ENCODE data around the gene SEPHS2. TPM values are rescaled to one million over a fixed set of nuclear protein-coding genes. Genes with fewer than 3 reads are reported as not detected.
A peak's percentile ranks its signal among the peaks of the same experiment; 100 is the strongest.
"Not testable (repeated sequence)": the region's sequence is repeated elsewhere in the genome, so short reads cannot be mapped to it uniquely, and the experiment has no call there.

The SEPHS2 gene
- total and polyA plus RNA-seq, 2 experiments from 2014 or later = 29.7 to 43.0 TPM

GRCh38 chr16:30456302-30456701 is 10.6 kb upstream of the SEPHS2 start (continued):
- TF ChIP-seq, protein P1, sequence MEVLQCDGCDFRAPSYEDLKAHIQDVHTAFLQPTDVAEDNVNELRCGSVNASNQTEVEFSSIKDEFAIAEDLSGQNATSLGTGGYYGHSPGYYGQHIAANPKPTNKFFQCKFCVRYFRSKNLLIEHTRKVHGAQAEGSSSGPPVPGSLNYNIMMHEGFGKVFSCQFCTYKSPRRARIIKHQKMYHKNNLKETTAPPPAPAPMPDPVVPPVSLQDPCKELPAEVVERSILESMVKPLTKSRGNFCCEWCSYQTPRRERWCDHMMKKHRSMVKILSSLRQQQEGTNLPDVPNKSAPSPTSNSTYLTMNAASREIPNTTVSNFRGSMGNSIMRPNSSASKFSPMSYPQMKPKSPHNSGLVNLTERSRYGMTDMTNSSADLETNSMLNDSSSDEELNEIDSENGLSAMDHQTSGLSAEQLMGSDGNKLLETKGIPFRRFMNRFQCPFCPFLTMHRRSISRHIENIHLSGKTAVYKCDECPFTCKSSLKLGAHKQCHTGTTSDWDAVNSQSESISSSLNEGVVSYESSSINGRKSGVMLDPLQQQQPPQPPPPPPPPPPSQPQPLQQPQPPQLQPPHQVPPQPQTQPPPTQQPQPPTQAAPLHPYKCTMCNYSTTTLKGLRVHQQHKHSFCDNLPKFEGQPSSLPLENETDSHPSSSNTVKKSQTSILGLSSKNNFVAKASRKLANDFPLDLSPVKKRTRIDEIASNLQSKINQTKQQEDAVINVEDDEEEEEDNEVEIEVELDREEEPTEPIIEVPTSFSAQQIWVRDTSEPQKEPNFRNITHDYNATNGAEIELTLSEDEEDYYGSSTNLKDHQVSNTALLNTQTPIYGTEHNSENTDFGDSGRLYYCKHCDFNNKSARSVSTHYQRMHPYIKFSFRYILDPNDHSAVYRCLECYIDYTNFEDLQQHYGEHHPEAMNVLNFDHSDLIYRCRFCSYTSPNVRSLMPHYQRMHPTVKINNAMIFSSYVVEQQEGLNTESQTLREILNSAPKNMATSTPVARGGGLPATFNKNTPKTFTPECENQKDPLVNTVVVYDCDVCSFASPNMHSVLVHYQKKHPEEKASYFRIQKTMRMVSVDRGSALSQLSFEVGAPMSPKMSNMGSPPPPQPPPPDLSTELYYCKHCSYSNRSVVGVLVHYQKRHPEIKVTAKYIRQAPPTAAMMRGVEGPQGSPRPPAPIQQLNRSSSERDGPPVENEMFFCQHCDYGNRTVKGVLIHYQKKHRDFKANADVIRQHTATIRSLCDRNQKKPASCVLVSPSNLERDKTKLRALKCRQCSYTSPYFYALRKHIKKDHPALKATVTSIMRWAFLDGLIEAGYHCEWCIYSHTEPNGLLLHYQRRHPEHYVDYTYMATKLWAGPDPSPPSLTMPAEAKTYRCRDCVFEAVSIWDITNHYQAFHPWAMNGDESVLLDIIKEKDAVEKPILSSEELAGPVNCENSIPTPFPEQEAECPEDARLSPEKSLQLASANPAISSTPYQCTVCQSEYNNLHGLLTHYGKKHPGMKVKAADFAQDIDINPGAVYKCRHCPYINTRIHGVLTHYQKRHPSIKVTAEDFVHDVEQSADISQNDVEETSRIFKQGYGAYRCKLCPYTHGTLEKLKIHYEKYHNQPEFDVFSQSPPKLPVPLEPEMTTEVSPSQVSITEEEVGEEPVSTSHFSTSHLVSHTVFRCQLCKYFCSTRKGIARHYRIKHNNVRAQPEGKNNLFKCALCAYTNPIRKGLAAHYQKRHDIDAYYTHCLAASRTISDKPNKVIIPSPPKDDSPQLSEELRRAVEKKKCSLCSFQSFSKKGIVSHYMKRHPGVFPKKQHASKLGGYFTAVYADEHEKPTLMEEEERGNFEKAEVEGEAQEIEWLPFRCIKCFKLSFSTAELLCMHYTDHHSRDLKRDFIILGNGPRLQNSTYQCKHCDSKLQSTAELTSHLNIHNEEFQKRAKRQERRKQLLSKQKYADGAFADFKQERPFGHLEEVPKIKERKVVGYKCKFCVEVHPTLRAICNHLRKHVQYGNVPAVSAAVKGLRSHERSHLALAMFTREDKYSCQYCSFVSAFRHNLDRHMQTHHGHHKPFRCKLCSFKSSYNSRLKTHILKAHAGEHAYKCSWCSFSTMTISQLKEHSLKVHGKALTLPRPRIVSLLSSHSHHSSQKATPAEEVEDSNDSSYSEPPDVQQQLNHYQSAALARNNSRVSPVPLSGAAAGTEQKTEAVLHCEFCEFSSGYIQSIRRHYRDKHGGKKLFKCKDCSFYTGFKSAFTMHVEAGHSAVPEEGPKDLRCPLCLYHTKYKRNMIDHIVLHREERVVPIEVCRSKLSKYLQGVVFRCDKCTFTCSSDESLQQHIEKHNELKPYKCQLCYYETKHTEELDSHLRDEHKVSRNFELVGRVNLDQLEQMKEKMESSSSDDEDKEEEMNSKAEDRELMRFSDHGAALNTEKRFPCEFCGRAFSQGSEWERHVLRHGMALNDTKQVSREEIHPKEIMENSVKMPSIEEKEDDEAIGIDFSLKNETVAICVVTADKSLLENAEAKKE (CRISPR knock-in tag; IDR thresholded peaks at IDR 0.05) = no peak
- TF ChIP-seq NANOG (IDR thresholded peaks at IDR 0.05; ENCODE audit: borderline replicate concordance) (no peak), ZNF331 (CRISPR knock-in tag; IDR thresholded peaks at IDR 0.05; ENCODE audit: low read depth) (no peak)
- TF ChIP-seq, protein P2, sequence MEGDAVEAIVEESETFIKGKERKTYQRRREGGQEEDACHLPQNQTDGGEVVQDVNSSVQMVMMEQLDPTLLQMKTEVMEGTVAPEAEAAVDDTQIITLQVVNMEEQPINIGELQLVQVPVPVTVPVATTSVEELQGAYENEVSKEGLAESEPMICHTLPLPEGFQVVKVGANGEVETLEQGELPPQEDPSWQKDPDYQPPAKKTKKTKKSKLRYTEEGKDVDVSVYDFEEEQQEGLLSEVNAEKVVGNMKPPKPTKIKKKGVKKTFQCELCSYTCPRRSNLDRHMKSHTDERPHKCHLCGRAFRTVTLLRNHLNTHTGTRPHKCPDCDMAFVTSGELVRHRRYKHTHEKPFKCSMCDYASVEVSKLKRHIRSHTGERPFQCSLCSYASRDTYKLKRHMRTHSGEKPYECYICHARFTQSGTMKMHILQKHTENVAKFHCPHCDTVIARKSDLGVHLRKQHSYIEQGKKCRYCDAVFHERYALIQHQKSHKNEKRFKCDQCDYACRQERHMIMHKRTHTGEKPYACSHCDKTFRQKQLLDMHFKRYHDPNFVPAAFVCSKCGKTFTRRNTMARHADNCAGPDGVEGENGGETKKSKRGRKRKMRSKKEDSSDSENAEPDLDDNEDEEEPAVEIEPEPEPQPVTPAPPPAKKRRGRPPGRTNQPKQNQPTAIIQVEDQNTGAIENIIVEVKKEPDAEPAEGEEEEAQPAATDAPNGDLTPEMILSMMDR (conservative IDR thresholded peaks at IDR 0.05; ENCODE audit: low read depth in 2 of 2) = no peak

DNA sequence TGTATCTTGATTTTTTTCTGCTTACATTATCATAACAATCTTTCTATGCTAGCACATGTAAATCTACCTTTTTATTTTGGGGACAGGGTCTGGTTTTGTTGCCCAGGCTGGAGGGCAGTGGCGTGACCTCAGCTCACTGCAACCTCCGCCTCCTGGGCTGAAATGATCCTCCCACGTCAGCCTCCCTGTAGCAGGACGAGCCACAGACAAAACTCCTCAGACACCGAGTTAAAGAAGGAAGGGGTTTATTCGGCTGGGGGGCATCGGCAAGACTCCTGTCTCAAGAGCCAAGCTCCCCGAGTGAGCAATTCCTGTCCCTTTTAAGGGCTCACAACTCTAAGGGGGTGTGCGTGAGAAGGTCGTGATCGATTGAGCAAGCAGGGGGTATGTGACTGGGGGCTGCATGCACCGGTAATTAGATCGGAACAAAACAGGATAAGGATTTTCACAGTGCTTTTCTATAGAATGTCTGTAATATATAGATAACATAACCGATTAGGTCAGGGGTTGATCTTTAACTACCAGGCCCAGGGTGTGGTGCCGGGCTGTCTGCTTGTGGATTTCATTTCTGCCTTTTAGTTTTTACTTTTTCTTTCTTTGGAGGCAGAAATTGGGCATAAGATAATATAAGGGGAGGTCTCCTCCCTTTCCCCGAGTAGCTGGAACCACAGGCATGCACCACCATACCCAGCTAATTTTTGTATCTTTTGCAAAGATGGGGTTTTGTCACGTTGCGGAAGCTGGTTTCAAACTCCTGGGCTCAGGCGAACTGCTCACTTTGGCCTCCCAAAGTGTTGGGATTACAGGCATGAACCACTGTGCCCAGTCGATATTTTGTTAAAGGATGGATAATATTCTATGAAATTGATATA is 7.3 kb upstream of the SEPHS2 start:
- not testable (repeated sequence) for H3K4me1 Mint-ChIP-seq, H3K9me3 Mint-ChIP-seq, ATAC-seq

More for the DNA sequence above, 7.3 kb upstream of the SEPHS2 start:
- not testable (repeated sequence) for H3K27ac ChIP-seq (ENCODE audit: low read depth); H3K4me3 ChIP-seq; H3F3A ChIP-seq (replicated peaks; ENCODE audit: low read depth); H3K4me2 ChIP-seq; H3K36me3 ChIP-seq (ENCODE audit: insufficient read depth); H3K4me3 Mint-ChIP-seq; H3K4me1 ChIP-seq (ENCODE audit: insufficient read depth); H4K20me1 ChIP-seq (replicated peaks; ENCODE audit: insufficient read depth); DNase-seq (ENCODE audit: low spot score); H3K79me2 ChIP-seq (replicated peaks; ENCODE audit: insufficient read depth); H3K36me3 Mint-ChIP-seq (ENCODE audit: low read depth); H3K27ac Mint-ChIP-seq; H3K9me2 ChIP-seq (ENCODE audit: insufficient read depth); H3K27me3 ChIP-seq (ENCODE audit: insufficient read depth)
- H2AFZ ChIP-seq = 0 out of 2 replicates have a peak overlapping the region, but pooled peaks have one; percentile 29
- peaks cover 12% of the 10 kb centered on the region for H3K27me3 Mint-ChIP-seq (ENCODE audit: insufficient read depth, low read depth, poor library complexity)
